ENCODE data around the gene ZCWPW1. TPM values are rescaled to one million over a fixed set of nuclear protein-coding genes. Genes with fewer than 3 reads are reported as not detected.

The ZCWPW1 gene
- total RNA-seq, 1 donor from 2014 or later = 4.4 TPM

DNA sequence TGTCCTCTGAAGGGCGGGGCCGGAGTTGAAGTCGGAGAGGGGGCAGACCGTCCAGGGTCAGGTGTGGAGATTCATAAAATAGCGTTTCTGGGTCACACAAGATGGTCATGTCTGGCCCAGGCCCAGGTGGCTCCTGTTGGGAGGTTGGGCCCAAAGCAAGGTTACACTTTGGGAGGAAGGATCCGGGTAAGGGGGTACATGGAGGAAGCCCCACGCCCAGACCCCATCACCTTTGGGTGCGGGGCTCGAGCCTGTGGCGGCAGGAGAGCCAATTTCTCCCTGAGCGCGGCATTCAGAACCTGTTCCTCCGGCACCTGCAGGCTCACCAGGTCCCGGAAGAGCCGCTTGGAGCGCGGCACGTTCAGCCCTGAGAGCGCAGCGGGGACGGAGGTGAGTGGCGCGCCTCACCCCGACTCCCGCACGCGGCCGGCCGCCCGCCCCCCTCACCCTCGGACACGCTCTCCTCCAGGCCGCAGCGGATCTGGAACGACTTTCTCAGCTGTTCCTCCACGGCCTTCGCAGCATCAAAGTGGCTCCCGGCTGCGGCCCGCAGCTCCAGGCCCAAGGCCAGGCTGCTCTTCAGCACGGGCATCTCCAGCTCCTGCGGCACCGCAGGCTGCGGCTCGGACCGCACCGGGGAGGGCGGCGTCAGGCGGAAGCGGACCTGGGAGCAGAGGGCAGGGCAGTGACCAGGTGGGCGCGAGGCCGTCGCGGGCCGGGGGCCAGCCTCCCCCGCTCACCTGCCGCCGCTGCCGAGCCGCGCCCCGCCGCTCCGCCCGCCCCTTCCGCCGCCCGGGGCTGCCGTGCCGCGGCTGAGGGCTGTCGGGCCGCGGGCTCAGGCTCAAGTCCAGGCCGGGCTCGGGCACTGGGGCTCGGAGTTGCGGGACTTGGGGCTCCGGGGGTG lies 7.2 kb upstream of the ZCWPW1 start:
- intact Hi-C loops (cut with DNase I) = no loop called here
- DNase-seq (ENCODE audit: missing footprints) (peak; percentile 74), ATAC-seq (peak; percentile 20)

DNA sequence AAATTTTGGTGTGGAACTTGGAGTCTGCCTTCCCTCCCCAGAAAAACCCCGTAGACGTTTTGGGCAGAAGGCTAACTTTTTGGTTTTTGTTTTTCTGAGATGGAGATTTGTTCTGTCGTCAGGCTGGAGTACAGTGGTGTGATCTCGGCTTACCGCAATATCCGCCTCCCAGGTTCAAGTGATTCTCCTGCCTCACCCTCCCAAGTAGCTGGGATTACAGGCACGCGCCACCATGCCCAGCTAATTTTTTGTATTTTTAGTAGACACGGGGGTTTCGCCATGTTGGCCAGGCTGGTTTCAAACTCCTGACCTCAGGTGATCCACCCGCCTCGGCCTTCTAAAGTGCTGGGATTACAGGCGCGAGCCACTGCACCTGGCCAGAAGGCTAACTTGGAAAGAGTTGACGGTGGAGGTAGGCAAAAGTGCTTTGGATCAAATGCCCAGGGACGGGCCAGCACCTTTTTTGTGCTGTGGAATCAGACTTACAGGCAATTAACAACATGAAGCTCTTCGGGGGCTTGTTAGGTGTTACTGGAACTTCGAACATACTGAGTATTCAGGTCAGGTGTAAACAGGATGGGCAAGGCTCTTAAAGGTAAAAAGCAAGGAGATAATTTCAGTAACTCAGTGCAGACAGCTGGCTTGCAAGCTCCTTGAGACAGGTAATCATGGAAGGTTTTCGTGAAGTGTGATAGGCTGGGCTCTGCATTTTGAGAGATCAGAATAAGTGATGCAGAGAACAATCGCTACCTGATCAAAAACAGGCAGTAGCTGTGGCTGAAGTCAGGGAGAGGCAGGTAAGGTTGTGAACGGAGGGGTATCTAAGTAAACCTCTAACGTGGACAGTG lies 6.0 kb upstream of the ZCWPW1 start:
- no peak for ATAC-seq
- no peak for DNase-seq (ENCODE audit: missing footprints)
- intact Hi-C loops (cut with DNase I) = no loop called here

DNA sequence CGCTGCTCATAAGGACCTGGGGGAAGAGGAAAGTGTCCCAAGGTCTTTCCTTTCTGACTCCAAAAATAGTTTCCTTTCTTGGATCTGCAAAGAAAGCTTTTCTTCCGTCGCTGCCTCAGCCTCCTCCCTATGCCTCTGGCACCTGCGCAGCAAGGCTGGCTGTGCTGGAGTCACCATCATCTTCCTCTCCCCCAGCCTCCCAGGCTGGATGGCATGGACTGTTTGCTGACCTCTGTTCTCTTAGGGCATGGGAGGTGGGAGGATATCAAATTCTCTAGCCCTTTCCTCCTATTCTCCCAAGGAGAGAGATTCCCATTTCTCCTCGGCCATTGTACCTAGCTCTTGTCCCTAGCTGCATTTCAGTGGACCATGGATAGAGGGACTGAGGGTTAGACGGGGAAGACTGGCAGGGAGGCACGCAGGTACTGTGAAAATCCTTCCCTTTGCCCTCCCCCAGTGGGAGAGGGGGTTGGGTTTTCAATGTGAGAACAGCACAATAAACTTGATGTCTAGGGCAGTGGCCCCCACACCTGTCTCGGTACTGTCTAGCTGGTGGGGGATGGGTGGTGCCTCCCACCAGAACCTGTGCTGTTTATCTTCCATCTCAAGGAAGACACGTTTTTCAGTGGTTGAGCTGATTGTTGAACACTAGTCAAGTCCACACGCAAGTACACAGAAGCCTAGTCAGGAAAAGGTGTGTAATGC lies 5.2 kb upstream of the ZCWPW1 start:
- no peak for DNase-seq (ENCODE audit: missing footprints)
- intact Hi-C loops (cut with DNase I) = no loop called here
- no peak for ATAC-seq

DNA sequence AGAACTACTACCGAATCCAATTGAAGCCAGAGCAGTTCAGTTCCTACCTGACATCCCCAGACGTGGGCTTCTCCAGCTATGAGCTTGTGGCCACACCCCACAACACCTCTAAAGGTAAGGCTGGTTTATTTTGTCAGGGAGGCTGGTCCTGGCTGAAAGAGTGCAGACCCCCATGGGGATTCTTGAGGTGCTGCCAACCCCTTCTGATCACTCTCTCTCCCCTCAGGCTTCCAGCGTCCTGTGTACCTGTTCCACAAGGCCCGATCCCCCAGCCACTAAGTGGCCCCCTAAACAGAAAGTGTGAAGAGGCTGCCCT lies 4.7 kb upstream of the ZCWPW1 start:
- no peak for ATAC-seq
- intact Hi-C loops (cut with DNase I) = no loop called here

DNA sequence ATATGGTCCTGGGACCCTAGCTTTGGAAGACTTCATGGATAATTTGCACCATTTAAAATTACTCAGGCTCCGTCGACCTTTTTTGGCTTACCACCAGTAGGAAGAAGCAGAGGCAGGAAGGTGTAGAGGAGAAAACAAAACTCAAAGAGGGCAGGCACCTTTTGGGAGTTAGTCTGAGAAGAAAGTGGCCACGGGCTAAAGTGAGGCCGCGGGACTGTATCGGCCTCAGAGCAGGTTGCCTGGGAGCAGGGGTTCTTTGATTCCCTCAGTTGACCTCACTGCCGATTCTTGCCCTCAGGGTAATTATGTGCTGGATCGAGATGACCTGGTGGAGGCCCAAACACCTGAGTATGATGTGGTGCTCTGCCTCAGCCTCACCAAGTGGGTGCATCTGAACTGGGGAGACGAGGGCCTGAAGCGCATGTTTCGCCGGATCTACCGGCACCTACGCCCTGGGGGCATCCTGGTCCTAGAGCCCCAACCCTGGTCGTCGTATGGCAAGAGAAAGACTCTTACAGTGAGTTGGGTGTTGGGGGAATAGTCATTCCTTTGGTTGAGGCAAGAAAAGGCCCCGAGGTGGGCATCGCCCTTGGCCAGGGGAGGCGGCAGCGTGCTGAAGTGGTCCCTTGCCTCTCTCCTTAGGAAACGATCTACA lies 4.2 kb upstream of the ZCWPW1 start:
- DNase-seq (ENCODE audit: missing footprints) (no peak), ATAC-seq (no peak)
- intact Hi-C loops (cut with DNase I) = no loop called here

More for the DNA sequence above, 4.7 kb upstream of the ZCWPW1 start:
- DNase-seq (ENCODE audit: missing footprints) = no peak

DNA sequence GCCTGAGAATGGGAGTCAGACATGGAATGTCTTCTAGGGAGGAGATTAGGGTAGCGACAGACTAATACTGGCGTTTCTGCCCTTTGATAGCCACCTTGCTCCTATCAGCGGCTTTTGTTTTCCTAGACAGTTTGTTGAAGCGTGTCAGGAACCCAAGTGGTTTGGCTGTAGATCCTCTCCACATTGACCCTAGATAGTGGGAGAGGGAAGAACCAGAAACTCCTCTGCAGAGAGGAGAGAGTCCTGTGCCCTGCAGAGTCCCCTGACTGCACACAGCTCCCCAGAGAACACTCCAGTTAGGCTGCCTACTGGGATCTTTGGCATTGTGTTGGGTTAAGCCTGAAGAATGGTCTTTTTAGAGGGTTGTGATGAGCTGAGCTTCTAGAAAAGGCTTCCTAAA lies 3.5 kb upstream of the ZCWPW1 start:
- intact Hi-C loops (cut with DNase I) = no loop called here
- ATAC-seq (no peak), DNase-seq (ENCODE audit: missing footprints) (no peak)

DNA sequence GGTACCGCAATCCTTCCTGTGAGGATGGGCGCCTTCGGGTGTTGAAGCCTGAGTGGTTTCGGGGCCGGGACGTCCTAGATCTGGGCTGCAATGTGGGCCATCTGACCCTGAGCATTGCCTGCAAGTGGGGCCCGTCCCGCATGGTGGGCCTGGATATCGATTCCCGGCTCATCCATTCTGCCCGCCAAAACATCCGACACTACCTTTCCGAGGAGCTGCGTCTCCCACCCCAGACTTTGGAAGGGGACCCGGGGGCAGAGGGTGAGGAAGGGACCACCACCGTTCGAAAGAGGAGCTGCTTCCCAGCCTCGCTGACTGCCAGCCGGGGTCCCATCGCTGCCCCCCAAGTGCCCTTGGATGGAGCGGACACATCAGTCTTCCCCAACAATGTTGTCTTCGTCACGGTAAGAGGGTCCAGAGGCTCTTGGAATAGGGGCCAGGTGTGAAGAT lies 2.8 kb upstream of the ZCWPW1 start:
- DNase-seq (ENCODE audit: missing footprints) (no peak), ATAC-seq (no peak)
- intact Hi-C loops (cut with DNase I) = no loop called here

DNA sequence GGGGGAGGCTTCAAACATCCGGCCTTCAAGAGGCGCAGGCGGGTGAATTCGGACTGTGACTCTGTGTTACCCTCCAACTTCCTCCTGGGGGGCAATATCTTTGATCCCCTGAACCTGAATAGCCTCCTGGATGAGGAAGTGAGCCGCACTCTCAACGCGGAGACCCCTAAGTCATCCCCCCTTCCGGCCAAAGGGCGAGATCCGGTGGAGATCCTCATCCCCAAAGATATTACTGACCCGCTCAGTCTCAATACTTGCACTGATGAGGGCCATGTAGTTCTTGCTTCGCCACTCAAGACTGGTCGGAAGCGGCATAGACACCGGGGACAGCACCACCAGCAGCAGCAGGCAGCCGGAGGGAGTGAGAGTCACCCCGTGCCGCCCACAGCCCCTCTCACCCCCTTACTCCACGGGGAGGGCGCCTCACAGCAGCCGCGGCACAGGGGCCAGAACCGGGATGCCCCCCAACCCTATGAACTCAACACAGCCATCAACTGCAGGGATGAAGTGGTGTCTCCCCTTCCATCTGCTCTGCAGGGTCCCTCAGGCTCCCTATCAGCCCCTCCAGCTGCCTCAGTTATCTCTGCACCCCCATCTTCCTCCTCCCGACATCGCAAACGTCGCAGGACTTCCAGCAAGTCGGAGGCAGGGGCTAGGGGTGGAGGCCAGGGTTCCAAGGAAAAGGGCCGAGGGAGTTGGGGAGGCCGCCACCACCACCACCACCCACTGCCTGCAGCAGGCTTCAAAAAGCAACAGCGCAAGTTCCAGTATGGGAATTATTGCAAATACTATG lies 2.2 kb upstream of the ZCWPW1 start:
- intact Hi-C loops (cut with DNase I) = no loop called here
- no peak for DNase-seq (ENCODE audit: missing footprints)
- ATAC-seq = no peak

DNA sequence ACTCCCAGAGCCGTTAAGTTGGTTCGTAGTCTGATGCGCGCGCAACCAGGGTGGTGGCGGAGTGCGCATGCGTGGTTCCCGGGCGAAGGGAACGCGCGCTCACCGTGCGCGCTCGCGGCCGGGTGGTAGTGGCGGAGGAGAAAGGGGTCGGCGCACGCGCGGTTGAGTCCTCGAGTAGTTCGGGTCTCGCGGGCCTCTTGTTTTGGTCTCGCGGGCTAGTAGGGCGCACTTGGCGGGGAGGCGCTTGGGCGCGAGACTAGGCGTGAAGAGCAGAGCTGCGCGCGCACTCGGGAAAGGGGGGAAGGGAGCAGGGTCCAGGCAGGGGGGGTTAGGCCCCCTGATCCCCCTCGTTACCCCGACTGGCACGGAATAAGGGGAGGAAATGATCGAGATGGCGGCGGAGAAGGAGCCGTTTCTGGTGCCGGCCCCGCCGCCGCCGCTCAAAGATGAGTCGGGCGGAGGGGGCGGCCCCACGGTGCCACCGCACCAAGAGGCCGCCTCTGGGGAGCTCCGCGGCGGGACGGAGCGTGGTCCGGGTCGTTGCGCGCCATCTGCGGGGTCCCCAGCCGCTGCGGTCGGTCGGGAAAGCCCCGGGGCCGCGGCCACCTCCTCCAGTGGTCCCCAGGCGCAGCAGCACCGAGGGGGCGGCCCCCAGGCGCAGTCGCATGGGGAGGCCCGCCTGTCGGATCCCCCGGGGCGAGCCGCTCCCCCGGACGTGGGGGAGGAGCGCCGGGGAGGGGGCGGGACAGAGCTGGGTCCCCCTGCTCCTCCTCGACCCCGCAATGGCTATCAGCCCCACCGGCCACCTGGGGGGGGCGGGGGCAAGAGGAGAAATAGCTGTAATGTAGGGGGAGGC lies 1.4 kb upstream of the ZCWPW1 start, which contains the start of gene MEPCE:
TSS of gene MEPCE (plus strand) at position 195 of the 856 bp plus-strand sequence. CDS start at position 383, 188 bp downstream.
- DNase-seq (ENCODE audit: missing footprints) (peak; percentile 99), ATAC-seq (peak; percentile 76)
- intact Hi-C loops (cut with DNase I) = no loop called here

DNA sequence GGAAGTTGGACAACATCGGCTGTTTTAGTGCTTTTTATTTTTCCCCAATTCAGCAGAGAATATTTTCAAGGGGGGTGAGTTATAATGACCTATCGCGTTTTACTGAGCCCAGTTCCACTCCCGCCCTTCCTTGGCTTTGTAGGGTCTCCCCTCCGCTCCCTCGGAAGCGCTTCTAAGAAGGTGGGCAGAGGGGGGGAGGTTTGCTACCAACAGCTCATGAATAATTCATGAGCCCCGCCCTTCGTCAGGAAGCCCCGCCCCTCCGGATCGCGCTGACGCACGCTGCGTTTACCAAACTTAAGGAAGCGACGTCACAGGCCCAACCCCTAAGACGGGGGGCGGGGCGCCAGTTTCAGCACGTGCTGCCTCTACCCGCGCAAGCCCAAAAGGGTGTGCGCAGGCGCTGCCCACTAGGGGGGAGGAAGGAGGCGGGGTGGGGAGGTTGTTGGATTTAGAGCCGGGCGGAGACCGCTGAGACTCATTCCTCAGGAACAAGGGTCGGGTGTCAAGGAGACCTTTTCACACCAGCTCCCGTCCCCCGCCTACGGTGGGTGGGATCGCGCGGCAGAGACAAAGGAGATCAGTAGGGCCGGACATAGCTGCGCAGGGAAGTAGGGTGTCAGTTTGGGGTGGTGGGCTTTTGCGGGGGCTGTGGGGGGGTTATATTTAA lies 599 bp upstream of the ZCWPW1 start:
- peak; percentile 100 for DNase-seq (ENCODE audit: missing footprints)
- intact Hi-C loops (cut with DNase I) = no loop called here
- ATAC-seq = peak; percentile 86

DNA sequence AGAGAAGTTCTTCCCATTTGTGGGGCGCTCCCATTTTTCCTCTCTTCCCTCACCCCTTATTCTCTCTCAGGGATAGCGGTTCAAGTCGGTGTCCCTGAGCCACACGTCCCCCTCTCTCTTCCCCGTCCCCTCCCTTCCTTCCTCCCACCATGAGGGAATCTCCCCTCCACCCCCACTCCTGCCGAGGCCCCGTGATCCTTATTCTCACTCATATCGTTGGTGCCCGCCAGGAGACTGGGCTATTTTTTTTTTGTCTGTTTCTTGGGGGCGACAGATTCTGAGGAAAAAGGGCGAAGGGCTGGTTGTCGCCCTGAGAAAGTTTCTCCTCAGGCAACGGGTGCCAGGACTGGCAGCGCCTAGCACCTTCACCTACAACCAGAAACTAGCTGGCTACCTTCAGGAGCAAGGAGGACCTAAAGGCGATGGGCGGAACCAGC lies 723 bp downstream of the ZCWPW1 start:
- ATAC-seq (no peak), DNase-seq (ENCODE audit: missing footprints) (no peak)
- intact Hi-C loops (cut with DNase I) = no loop called here

DNA sequence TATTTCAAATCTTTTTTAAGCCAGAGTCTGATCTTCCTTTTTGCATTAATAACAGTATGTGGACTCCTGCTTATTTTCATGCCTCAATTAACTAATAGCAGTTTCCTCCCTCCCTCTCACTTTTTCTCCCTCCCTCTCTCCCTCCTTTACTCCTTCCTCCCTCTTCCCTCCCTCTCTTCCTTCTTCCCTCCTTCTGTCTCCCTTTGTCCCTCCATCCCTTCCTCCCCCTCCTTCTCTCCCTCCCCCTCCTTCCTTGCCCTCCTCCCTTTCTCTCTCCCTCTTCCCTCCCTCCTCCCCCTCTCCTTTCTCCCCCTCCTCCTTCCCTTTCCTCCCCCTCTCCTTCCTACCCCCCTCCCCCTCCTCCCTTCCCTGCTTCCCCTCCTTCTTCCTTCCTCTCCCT lies 2.0 kb downstream of the ZCWPW1 start:
- intact Hi-C loops (cut with DNase I) = no loop called here
- ATAC-seq = no peak

DNA sequence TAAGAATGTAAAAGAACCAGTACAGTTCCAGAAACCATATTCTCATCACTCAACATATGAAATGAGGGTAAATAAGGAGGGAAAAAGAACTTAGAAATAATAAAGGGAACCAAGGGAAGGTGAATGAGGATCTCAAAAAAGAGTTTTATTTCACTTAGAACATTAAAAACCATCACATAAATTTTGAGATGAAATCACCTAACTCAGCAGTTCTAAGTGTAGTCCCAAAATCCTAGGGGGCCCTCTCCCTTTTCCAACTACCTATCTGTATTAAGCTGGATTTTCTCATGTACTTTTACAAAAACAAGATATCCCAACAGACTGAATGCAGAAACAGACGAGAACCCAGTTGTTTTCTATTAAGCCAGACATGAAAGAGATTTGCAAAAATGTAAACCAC lies 3.2 kb downstream of the ZCWPW1 start:
- no peak for ATAC-seq
- no peak for DNase-seq (ENCODE audit: missing footprints)
- intact Hi-C loops (cut with DNase I) = no loop called here

More for the DNA sequence above, 2.0 kb downstream of the ZCWPW1 start:
- DNase-seq (ENCODE audit: missing footprints) = no peak

DNA sequence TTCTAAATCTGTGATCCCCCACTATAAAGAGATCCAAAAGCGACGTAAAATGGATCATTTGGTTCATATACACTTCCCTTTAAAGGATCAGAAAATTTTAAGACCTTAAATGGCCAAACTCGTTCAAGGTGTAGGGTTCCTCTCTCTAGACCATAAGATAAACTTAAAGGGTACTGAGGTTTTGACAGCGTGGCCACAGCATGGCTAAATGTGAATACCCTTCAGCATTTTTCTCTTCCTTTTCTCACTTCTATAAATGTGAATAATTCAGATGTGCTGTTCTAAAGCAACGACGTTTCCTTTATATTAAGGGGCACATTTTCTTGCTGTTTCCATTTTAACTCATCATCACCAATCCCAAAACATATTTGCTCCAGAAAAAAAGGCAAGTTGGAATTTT lies 5.2 kb downstream of the ZCWPW1 start:
- no peak for DNase-seq (ENCODE audit: missing footprints)
- intact Hi-C loops (cut with DNase I) = no loop called here
- ATAC-seq = no peak

DNA sequence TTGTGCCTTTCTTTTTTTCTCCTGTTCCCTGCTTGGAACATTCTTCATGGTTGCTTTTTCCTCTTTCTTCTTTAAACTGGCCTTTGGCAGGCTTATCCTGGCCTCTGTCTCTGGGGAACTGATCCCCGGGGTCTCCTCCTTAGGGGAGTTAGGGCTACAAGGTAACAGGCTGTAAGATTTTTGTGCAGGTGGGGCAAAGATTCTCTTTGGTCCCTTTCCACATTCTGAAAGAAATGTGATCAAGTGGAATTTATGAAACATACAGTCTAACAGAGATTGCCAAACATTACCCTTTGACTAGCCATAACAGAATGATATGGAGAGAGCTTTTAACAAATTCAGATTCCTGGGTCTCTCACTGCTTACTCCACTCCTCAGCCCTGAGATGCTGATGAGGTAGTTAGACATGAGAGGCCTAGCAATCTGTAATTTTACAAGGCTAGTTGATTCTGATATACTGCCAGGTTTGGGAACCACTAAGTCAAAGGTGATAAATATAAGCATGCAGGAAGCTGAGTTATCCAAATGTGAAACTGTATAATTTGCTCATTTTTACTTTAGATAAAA lies 8.8 kb downstream of the ZCWPW1 start:
- DNase-seq (ENCODE audit: missing footprints) = no peak
- no peak for ATAC-seq
- intact Hi-C loops (cut with DNase I) = no loop called here

DNA sequence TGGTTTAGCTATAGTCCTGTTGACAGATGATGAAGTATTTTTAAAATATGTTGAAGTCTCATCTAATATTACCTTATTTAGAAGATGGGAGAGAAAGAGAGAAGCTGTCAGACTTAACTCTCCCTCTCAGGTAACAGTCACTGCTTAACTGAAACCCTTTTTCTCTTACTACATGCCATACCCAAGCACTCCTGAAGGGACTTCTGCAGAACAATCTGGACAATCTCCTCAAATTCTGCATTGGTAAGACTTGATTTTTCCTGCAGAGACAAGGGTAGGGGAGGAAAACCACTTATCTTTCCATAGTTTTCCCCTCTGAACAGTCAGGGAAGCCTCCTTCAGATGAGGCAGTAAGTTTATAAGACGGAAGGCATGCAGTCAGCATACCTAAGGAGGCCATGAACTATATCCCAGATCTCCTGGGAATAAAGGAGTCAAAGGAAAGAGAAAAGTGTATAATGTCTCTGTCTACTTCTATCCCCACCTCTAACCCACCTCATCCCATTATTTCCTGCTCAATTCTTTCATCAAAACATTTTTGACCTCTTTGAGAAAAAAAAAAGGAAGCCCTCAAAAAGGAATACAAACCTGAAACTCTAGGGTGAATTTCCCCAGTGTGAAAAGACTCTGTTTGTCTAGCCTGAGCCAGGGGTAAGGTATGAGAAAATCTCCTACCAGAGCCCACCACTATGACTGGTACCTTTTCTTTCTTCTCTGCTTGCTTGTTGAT lies 9.4 kb downstream of the ZCWPW1 start:
- no peak for ATAC-seq
- no peak for DNase-seq (ENCODE audit: missing footprints)
- intact Hi-C loops (cut with DNase I) = no loop called here

Measured in Right ventricle myocardium inferior (tissue), 1 donor.